ENCODE results near the gene BANF2.

BANF2 gene

DNA sequence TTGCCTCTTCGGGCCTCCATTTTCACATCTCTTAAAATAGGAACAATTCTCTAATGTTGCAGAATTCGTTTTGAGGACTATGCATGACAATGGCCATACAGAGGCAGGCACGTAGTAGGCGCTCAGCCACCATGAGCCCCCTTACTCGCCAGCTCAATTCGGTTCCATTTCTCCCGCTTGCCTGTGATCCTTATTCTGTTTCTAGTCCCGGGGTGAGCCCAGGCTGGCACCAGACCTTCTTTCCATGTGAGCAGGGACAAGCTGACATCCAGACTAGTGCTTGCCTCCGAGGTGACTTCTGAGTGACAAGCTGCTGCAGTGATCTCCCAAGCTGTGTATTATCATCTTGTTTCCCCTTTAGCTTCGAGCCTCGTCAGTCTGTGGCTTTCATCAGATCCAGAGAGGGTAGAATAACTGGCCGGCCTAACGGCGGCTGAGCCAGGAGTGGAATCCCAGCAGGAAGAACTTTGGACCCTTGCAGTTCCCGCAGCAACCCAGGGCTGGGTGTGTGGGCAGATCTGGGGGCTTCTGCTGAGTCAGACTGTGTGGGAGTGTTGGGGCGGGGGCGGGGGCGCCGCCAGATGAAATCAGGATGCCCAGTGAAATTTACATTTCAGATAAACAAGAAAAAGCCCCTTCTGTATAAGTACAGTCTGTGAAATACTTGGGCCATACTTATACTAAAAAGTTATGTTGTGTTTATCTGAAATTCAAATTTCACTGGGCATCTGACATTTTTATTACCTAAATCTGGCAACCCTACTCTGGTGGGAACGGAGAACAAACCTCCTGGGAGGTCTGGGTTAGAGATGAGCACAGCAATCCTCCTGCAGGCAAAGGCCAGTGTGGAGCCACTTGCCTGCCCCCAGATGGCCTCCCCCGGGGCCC lies 10.9 kb downstream of the BANF2 start:
- DNase-seq = no peak

GRCh38 chr20:17711267-17711627 lies 11.5 kb downstream of the BANF2 start:
- no peak for DNase-seq

DNA sequence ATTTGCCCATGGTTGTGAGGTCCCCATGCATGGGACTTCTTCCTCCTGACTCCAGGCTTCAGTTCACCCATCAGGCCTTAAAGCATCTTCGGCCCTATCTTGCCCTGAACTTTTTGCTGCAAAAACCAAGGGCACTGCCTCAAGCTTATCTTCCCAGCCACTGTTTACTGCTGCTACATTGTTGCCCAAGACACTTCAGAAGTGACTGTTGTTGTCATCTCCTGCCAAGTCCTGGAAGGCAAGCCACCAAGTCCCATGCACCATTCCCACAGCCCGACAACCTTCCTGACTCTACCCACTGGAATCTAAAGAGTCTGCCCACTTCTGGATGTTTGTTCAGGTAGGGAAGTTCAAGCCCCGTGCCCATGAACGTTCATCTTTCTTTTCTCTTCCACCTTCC lies 12.4 kb downstream of the BANF2 start:
- DNase-seq = no peak

DNA sequence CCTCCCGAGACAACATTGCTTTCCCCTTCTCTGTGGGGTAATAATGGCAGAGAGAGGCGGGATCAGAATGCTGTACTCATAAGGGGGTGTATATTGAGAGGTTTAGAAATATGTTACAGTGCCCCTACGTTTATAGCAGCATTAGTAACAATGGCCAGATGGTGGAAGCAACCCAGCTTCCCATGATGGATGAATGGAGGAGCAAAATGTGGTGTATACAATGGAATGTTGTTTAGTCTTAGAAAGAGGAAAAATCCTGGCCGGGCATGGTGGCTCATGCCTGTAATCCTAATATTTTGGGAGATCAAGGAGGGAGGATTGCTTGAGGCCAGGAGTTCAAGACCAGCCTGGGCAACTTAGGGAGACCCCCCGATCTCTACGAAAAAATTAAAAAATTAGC lies 12.9 kb downstream of the BANF2 start:
- DNase-seq = no peak

GRCh38 chr20:17714597-17714996 lies 14.8 kb downstream of the BANF2 start:
- no peak for DNase-seq

- DNase-seq = no peak
Observed at GRCh38 chr20:17715075-17715474, 15.3 kb downstream of the BANF2 start.

DNA sequence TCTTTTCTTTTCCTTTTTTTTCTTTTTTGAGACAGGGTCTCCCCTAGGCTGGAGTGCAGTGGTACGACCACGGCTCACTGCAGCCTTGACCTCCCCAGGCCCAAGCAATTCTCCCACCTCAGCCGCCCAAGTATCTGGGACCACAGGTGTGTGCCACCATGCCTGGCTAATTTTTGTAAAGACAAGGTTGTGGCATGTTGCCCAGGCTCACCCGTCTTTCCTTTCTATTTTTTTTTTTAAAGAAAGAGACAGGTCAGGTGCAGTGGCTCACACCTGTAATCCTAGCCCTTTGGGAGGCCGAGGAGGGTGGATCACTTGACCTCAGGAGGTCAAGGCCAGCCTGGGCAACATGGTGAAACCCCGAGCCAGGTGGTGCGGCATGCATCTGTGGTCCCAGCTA lies 16.6 kb downstream of the BANF2 start:
- no peak for DNase-seq

- DNase-seq = no peak
Observed at GRCh38 chr20:17720755-17721154, 21.0 kb downstream of the BANF2 start.

GRCh38 chr20:17721802-17722486 lies 22.2 kb downstream of the BANF2 start:
- no peak for DNase-seq

DNA sequence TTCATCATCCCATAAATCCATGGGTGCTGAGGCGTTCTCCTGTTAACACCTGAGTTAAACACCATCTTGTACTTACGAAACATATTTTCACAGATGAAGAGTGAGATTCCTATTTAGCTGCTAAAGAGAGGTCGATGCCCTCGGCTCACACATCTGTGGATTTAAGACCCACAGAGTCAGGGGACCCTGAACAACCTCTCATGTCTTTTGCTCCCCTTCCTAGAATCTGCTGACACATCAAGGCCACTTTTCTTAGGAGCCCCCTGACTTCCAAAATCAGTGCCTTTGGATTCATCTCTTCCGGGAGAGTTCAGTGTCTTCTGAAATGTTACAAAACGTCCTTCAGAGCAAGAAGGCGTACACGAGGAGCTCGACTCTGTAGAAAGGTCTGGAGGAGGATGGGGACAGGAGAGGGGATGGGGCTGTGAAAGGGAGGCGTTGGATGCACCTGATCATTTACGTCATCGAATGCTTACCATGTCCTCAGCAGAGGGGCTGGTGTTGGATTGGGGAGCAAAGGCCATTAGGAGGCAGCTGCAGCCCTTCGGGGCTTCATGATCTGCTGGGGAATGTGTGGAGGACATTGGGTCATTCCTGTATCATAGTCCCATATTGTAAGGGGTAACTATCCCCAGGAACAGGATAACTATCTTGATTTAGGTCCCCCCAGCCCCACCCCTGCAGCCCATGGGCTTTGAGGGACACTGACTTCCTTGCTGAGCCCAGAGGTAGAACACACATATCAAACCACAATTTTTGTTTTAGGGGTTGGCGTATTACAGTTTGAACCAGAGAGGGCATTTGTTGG lies 22.9 kb downstream of the BANF2 start:
- DNase-seq = no peak

- DNase-seq = no peak
Observed at GRCh38 chr20:17723301-17723691, 23.5 kb downstream of the BANF2 start.

DNA sequence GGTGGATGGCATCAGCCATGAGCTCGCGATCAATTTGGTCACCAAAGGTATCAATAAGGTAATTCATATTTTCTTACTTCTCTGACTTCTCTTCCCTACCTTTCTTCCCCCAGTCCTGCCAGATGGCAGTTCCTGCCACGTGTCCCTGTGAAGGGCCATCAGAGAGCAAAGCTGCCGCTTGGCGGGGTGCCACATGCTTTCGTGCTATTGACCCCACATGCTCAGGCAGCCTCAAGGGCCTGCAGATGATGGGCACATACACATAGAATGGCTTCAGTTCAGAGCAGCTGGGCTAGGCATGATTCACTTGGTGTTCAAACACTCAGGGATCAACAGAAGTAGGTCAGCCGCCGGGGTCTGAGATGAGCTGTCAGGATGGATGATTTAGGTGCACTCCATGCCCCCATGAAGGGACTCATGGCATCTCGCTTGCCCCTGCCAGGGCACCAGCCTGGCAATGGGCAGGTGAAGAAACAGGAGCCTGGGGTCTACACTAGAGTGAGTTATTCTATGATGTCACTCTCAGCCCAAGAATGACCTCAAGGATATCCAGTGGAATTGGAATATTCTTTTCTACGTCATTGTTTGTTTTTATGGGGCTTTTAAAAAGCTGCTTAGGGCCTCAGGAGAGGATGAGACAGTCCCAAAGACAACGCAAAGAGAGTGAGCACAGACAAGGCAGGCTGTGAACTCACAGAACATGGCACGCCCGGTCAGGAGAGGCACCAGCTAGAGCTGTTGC lies 25.5 kb downstream of the BANF2 start:
- no peak for DNase-seq

DNA sequence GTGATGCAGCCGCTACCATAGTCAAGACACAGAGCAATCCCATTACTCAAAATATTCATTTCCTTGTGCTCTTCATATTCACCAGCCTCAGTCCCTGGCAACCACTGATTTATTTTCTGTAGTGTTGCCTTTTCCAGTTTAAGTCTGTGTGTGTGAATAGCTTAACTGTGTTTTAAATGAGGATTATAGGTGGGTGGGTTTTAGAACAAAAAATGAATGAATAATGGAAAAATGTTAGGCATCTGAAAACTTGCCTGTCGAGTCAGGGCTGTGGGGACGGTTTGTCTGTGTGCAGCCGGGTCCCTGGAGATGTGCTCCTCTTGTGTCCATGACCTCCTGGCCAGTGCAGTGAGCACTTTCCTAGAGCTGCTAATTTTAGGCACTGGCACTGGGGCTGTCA lies 27.1 kb downstream of the BANF2 start:
- DNase-seq = no peak

DNA sequence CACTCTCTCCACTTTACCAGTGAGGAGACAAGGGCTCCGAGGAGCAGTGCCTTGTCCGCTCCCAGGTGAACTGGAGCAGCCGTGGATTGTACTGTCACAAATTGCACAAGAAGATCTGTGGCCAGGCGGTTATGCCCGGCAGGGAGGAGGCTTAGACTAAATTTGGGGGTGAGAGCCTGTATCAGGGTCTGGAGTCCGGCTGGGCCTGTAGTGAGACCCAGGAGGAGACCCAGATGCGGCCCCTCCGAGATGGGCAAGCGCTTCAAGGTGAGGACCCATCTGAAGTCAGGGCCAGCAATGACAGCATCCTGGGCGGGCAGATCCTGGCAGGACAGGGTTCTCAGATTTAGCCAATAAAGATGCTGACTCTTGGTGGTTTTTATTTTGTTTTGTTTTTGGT lies 27.6 kb downstream of the BANF2 start:
- peak; percentile 3 for DNase-seq

DNA sequence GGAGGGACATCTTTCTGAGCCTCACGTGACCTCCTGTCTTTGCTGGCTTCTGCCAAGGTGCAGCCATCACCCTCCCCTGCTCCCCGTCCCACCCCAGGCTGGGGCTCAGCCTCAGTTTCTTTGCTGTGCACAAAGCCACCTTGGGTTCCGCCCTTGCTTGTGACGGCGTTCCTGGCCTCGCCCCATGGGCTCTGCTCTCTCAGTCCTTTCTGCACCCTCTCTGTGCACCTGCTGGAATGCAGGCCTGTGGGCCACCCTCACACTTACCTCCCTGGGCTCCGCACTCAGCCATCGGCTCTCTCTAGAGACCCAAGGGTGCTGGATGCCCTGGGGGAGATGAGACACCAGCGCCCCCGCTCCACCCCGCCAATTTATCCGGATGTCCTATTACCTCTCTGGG lies 28.3 kb downstream of the BANF2 start:
- no peak for DNase-seq

DNA sequence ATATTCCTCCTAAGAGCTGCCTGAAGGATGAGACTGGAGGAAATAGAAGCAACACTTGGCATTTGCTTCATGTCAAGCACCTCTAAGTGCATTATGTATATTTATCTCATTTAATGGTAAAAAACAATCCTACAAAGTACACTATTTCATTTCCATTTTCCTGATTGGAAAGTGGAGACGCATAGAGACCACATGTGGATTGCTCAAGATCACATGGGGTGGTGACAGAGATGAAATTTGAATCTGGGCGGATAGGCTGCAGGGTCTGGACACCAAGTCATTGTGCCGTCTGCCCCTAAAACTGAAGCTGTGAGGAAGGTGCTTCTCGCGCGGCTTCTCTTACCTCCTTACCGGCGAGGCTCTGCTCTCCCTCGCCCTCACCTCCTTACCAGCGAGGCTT lies 30.3 kb downstream of the BANF2 start:
- DNase-seq = no peak

DNA sequence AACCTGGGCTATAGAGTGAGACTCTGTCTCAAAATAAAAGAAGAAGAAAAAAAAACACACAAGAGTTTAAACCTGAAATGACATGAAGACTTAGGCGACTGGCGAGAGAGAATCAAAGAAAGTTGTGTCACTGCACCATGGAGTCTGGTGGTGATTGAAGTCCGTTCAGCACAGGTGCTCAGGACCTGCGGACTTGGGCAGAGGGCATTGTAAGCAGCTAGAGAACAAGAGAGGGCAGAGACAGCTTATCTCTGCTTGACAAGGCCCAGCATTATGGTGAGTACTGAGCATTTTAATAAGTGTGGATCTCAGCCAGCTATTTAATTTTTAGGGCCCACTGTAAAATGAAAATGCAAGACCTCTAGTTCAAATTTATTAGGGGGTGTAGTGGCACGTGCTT lies 31.5 kb downstream of the BANF2 start:
- DNase-seq = no peak

DNA sequence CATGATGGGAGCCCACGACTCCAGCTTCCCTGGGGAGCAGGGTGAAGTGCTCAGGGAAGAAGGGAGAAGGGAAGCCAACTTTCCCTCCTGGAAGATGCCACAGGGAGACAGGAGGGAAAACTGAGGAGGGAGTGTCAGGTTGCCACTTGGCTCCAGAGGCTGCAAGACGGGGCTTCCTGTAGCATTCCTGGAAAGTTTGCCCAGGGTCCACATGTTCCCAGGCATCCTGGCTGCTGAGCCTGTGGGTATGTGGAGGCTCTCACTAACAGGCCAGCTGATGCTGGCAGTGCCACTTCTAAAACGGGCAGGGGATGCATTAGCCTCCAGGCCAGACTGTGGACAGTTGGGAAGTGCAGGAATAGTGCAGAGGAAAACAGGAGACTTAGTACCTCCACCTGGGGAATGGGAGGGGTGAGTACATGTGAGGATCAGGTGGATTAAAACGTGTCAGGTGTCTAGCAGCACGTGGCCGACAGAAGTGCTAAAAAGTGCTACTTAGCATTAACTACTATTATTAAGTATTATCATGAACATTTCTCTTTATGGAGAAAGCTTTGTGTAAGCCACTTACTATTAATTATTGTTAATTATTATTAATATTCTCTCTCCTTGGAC lies 33.2 kb downstream of the BANF2 start:
- DNase-seq = no peak

DNA sequence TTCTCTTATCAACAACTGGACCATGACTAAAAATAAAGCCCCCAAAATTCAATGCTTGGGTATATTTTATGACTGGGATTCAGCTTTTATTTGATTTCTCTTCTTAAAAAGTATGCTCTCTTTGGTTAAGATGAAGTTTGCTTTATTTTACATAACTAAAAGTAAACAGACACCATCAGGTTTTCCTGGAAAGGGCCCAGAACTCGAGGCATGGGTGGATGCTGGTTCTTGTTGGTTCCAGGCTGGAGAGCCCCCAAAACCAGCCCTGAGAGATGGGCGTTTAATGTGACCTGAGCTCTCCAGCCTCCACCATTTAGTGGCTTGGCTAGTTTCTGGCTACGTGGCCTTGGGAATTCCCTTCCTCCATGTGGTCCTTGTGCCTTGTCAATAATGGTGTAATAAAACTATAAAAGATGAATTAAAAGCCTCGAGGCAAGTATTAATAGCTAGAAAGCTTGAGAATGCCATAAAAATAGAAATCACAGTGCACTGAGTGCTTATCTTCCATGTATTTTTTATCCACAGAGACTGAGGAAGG lies 34.1 kb downstream of the BANF2 start:
- no peak for DNase-seq

DNA sequence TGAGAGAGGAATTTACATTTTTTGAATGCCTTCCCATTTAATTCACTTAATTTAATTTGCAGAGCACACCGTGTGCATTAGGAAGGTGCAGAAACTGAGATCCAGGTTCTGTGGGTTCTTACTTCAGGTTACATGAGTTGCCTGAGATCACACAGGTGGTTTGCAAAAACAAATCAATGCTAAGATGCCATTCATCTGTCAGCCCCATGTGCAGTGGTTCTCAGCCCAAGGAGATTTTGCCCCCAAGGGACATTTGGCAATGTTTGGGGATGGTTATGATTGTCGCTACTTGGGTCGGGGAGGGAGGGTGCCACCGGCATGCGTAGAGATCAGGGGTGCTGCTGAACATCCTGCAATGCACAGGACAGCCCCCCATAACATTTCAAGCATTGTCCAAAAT lies 34.6 kb downstream of the BANF2 start:
- DNase-seq = no peak

DNA sequence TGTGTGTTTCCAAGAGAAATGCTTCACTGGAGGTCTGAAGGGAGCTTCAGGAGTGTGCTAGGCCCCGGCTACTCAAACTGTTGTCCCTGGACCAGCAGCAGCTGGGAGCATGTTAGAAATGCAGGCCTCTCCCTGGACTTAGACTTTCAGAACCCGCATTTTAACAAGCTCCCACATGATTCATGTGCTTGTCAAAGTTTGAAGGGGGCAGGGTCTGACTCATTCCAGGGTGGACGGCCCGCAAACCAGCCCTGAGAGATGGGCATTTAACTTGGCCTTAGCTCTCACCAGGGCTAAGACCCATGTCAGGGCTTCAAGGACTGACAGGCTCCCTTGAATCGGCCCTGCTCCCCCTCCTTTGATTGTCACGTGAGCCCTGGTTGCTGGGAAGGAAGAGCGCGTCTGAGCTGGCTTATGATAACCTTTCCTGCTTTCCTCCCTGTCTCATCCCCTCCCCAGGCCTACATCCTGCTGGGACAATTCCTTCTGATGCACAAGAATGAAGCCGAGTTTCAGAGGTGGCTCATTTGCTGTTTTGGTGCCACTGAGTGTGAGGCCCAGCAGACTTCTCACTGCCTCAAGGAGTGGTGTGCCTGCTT lies 35.5 kb downstream of the BANF2 start:
- DNase-seq = no peak

All from suppressor macrophage treated with lipopolysaccharide for 4 hours (primary cell).